ENCODE measurements around the gene KCNJ10.

Gene KCNJ10

DNA sequence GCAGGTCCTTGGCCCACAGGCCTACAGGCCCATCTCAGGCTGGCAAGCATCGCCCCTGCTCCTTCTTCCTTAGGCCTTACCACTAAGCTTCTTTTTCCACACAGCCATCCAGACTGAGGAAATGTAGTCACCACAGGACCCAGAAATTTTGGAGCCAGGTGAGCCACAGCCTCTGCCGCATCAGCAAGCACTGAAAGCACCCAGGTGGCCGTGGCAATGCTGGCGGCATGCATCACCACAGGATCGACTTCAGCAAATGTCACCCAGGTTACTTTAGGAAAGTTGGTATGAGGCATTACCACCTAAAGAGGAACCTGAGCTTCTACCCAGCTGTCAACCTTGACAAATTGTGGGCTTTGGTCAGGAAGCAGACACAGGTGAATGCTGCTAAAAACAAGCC lies 49.8 kb downstream of the KCNJ10 start:
- FAIRE-seq = no peak

DNA sequence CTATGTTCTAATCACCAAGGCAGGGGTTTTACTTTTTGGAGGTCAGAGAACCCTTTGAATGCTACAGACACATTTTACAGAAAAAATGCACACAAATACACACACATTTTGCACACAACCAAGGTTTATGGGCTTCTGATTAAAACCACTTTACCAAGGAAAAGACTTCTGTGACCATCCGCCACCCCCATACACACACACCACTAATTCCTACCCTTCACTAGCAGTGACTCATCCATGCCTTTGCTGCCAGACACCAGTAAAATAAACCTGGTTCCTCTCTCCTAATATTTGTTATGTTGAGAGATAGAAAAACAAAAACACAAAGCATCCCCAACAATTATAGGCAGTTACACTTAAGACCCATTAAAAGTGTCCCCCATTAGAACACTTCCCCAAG lies 51.1 kb downstream of the KCNJ10 start:
- FAIRE-seq = no peak

DNA sequence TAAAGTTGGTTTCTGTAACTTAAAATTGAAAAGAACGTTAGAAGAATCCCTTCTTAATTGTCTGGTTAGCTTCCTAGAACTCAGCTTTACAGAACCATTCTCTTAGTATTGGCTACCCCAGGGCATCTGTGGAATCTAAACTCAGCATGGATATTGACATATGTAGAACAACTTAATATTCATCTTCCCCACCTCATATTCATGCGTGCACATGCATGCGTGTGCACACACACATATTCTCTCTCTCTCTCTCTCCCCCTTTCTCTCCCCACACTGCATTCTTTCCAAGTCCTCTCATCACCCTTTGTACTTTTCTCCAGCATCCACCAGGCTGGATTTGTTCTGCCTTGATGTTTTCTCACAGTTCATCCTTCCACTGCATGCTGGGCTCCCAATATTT lies 51.6 kb downstream of the KCNJ10 start:
- no peak for FAIRE-seq

DNA sequence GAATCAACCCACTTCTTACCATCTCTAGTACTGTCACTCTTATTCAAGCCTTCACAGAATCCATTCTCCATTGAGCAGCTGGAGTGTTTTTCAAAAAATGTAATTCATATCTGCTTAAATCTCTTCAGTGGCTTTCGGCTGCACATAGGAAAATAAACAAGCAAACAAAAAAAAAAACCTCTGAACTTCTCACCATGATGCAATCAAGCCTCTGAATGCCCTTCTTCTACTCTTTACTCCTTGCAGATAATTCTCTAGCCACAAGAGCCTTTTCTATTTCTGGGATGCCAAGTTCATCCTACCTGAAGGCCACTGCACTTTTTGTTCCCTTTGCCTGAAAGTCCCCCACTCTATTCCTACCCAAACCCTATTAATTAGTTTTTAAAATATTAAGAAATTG lies 52.4 kb downstream of the KCNJ10 start:
- FAIRE-seq = no peak

DNA sequence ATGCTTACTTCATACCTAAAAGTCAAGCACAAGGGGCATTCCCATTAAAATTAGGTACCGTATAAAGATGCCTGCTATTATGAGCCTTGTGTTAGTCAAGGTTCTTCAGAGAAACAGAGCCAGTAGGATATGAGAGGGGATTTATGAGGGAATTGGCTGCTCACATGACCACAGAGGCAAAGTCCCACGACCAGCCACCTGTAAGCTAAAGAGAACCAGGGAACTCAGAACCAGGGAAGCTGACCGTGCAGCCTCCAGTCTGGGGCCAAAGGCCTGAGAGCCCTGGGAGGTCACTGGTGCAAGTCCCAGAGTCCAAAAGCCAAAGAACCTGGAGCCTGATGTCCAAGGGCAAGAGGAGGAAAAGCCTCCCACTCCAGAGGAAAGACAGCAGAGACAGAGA lies 58.2 kb downstream of the KCNJ10 start:
- no peak for FAIRE-seq

DNA sequence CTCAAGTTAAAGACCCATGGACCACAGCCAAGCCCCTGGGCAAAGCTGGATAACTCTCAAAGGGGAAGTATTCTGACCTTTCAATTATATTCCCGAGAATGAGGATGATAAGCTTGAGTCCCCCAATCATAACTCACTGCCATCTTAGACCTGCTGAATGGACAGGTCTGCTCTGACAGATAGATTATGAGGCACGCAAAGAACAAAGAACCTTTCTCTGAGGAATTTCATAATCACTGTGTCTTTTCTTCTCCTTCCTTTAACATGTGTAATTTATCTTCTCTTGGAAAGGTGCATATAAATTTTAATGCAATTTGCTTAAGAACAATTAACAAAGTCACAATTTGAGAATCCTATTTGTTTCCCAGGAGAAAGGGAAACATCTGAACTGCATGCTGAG lies 60.2 kb downstream of the KCNJ10 start:
- FAIRE-seq = no peak

DNA sequence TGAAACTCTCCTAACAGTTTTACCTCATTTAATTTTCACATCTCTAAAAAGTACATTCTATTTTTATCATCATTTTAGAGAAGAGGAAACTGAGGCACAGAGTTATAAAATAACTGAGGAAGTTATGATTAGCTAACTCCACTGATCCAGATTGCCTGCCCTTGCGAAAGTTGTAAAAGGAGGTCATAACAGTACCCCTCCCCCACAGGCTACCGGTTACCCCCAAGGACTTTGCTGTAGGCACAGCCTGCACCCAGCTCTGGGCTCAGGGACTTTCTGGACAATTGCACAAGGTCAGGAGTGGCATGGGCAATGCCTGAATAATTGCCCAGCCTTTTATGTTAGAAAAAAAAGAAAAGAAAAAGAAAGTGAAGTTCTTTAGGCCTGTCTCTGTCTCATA lies 60.9 kb downstream of the KCNJ10 start:
- FAIRE-seq = no peak

DNA sequence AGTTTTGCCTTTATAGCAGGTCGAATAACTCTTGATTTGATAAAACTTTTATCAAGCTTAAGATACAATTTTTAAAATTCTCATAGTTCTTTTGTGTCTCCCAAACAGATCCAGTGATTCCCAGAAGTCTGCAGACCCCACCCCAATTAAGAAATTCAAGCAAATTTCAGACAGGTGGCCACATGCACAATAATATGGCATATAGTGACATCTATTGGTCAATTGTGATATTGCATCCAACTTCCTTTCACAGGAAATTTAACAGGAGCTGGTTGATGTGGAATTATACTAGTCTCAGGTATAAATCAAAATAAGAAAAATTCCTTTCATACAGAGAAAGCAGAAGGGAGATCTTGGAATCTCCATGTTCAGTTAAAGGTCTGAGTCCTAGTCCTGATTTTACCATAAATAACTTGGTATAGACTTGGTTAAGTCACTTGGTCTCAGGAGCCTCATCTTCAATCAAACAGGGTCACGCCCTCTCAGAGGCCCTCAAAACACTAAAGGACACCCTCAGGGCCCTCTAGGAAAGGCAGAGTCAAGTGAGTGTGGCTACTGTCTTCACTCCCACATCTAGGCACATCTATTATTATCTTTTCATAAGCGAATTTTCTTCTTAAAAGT lies 62.3 kb downstream of the KCNJ10 start:
- peak; percentile 97 for FAIRE-seq

DNA sequence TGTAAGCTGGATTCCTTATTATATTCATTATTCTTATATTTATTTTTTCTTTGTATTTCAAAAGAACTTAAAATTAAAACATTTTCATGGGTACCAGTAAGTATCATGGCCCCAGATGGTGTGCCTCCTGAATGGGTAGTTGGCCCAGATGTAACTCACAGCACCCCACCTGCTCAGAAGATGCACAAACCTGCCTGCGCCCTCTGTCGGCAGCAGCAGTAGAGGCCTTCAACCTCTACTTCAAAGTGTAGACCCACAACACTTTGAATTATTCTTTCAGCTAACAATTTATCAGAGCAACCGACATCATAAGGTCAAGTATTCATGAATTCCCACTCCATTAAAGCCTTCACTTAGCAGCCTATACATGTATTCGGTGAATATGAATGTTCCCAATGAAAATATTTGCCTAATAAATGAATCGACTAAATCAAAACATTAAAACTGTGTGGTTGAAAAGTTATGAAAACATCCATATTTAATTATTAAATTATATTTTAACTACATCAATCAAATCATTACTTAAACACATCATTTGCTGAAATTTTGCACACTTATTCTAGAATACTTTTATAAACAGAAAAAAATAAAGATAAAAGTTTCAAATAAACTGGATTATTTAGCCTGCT lies 63.5 kb downstream of the KCNJ10 start:
- FAIRE-seq = peak; percentile 86

DNA sequence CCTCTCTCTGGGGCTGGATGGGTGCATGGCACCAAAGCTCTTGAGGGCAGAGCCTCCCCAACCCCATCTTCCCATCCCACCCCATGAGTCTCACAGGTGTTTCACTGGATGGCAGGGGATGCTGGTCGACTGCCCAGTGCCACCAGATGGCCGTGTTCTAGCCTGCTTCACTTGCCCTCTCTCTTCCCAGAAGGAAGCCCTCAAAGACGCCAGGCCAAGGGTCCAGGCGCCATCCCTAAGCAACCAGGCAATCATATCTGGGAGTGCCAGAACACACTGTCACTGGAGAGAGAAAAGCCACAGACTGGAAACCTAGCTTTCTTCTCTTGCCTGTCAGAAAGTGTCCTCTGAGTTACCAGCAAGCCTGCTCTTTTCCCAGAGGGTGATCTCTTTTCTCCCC lies 64.9 kb downstream of the KCNJ10 start:
- no peak for FAIRE-seq

DNA sequence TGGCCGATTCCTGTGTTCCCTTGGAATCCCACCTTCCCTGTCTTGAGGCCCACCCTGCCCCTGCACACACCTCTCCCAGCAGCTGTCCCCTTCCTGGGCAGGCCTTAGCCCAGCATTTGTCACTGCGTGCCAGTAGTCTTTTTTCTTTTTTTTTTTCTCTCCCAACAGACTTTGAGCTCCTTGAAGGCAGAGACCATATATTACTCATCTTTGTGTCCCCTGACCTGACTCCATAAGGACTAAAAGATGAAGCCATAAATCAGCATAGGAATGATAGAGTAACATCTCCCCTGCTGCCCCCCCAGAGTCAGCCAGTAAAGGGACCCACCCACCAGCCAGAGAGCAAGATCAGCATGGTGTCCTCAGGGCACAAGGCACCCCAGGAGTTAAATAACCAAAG lies 65.5 kb downstream of the KCNJ10 start:
- no peak for FAIRE-seq

DNA sequence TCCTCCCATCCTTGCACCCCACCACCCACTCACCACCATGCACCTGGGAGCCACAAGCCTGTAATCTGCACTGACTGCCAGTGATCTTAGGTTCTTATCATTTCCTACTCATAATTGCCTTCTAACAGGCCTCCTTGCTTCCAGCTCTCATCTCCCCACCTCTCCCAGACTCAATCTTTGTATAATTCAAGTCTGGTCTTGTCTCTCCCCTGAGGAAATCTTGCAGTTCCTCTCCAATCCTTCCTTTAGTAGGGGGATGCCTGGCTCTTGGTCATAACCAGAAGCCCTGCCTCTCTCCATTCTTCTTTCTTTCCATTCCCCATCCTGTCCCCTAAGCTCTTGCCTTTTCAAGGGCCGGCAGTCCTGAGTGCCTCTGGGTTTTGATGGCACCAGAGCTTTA lies 66.0 kb downstream of the KCNJ10 start:
- FAIRE-seq = no peak

DNA sequence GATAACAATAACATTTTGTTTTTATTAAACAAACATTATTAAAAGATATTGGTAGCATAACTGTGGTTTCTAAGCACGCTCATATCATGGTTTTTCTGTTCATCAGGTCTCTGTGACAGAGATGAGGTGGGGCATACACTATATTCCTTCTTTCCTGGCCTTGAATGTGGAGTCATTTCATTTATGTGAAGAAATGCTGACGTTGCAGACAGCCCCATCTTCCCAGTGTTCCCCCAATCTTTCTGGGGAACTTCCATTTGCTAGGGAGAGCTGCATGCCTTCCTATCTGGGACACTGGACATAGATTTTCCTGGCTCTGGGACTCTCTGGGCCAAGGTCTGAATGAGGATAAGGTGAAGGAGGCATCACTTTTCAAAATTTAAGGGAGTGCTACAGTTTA lies 68.5 kb downstream of the KCNJ10 start:
- FAIRE-seq = no peak

DNA sequence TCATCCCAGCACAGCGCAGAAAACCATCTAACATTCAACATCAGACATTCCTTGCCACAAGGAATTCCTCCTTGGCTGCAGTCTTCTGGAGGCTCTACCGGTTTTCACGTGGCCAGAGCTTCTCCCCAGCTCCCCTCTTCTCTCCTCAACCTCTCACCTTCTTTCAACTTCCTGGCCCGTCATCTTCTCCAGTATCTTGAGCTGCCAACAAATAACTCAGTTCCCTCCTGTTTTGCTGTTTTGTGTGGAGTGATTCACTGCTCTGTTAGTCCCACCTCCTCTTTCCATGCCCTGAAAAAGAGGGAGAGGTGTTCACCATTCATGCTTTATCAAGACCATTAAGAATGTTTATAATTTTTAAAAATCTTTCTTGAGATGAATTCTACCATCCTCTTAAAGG lies 70.8 kb downstream of the KCNJ10 start:
- FAIRE-seq = no peak

DNA sequence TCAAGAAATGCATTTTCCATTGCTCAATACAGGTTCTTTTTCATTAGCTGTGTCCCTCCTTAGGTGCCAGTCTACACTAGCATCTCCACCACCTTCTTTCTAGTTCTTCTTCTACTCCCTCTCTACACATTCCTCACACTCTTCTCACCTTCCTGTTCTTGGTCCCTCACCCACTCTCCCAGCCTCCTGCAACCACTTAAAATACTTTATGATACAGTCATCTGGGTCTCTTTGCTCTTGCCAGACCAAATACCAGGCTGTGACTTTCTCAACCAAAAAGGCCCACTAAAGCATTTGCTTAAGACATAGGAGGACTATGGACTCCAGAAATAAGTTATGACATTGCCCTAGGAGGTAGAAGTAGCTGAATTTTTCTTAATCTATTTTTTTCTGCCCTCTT lies 73.3 kb downstream of the KCNJ10 start:
- no peak for FAIRE-seq

DNA sequence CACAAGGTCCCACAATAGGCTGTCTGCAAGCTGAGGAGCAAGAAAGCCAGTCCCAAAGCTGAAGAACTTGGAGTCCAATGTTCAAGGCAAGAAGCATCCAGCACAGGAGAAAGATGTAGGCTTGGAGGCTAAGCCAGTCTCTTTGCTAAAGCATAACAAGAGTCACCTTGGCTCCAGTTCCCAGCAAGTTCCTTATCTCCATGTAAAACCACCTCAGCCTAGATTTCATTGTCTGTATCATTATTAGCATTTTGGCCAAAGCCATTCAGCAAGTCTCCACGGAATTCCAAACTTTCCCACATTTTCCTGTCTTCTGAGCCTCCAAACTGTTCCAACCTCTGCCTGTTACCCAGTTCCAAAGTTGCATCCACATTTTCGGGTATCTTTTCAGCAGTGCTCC lies 75.1 kb downstream of the KCNJ10 start:
- no peak for FAIRE-seq

DNA sequence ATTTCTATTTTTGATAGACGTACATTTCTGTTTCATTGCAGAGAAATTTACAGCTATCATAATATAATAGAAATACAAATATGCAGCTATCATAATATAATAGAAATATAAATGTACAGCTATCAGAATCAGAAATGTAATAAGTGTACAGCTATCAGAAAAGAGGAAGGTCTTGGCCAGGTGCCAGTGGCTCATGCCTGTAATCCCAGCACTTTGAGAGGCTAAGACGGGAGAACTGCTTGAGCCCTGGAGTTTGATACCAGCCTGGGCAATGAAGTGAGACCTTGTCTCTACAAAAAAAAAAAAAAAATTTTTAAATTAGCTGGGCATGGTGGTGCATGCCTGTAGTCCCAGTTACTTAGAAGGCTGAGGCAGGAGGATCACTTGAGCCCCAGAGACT lies 76.0 kb downstream of the KCNJ10 start:
- no peak for FAIRE-seq

DNA sequence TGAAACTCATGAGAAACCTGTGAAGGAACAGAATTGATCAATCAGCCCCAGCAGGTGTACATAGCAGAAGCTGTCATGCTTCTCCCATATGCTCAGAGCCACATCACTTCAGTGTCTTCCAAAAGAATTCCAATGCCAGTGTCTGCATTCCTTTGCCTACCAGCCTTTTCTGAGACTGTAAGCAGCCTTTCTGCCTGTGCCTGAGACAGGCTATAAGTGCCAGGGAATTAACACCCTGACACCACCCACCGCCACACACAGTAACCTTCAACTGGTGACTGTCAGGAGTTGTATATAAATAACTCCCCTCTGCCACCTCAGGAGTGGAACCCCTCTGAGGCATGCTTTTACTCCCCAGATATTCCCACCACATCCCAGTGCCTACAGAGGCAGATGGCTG lies 77.8 kb downstream of the KCNJ10 start:
- no peak for FAIRE-seq

DNA sequence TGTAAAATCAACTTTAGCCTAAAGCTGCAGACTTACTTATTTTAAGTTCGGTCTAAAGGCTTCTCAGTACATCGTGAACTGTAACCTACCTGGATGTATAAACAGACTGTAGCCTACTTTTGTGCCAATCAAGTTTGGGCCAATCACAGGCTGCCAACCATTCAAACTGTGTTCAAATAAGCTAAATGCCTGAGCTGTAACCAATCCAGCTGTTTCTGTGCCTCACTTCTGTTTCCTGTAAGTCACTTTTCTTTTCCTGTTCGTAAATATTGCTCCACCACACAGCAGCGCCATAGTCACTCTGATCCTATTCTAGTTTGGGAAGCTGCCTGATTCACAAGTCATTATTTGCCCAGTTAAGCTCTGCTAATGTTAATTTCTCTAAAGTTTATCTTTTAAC lies 78.4 kb downstream of the KCNJ10 start:
- FAIRE-seq = no peak

DNA sequence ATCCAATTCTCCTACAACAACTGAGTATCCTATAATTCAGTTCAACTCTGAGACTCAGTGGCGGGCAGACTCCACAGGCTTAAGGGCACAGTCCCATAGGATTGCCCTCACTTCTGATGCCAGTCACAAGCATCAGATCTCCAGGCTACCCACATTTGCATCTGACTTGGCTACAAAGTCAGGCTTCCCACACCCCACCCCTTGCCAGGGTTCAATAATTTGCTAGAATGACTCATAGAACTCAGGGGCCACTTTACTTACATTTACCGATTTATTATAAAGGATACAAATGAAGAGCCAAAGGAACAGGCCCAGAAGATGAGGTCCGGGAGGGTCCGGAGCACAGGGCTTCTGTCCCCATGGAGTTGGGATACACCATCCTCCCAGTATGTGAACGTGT lies 80.0 kb downstream of the KCNJ10 start:
- no peak for FAIRE-seq

DNA sequence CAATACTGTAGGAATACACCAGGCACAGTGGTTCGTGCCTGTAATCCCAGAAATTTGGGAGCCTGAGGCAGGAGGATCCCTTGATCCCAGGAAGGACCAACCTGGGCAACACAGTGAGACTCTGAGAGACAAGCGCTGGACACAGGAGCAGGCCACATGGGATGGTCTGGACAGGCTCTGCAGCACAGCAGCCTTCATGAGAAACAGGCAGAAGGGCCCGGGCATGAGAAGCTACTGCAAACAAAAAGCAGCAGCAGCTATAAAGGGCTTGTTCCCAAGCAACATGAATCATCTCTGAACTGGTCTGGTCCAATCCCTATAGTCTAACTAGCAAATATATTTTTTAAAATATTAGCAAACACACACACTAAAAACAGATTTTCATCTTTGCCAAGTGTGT lies 80.4 kb downstream of the KCNJ10 start:
- no peak for FAIRE-seq

DNA sequence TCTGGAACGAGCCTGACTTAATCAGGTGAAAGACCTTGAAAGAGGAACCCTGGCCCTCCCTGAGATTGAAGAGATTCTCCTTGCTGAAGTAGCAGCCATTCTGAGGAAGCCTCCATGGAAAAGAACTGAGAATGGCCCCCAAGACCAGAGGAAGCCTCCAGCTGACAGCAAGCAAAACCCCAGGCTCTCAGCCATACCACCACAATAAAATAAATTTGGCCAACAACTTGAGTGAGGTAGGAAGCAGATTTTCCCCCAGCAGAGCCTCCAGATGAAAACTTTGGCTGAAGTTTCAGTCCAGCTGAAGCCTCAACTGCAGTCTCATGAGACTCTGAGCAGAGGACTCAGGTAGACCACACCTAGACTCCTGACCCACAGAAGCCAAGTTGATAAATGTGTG lies 82.0 kb downstream of the KCNJ10 start:
- no peak for FAIRE-seq

DNA sequence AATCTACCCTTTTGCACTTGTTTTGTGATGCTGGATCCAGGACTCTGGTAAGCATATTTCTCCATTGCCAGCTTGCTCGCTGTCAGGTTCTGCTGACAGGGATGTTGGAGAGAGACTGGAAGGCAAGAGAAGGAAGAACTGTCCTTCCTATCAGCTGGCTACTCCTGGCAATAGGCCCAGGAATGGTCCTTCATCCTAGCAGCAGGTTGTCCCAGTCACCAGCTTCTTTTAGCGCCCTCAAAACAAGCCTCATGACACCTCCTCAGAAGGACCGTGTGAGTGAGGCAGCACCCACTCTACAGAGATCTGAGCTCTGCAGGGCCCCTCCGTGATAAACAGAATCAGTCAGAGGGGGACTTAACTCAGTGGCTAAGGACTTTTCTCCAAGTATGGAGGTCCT lies 82.8 kb downstream of the KCNJ10 start:
- no peak for FAIRE-seq

DNA sequence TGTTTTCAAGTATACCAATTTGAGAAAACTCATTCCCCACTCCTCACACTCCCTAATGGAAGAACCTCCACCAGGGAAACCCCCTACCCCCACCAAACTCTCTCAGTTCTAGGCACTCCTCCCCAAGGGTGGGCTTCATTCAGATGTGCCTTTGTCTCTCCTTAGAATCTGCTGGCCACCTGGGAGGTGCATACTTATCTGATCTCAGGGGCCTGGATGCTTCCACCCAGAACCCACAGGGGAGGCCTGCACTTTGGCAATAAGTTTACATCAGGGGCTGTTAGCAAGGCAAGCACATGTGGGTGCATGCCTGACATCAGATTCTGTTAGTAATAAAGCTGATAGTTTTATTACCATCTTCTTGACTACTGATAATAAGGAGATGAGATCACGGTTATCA lies 83.4 kb downstream of the KCNJ10 start:
- FAIRE-seq = no peak

DNA sequence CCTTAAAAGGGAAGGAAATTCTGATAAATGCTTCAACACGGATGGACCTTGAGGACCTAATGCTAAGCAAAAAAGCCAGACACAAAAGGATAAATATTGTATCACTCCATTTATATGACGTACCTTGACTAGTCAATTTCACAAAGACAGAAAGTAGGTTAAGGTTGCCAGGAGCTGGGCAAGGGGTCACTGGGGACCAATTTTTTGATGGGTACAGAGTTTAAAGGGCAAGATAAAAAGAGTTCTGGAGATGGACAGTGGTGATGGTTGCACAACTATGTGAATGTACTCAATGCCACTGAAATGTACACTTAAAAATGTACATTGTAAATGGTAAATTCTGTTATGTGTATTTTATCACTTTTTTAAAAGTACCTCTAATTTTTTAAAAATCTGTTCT lies 83.9 kb downstream of the KCNJ10 start:
- no peak for FAIRE-seq

All from TTC549 (cell line).